HG03442 (cell line): ENCODE measurements around the gene KCNQ1.
"Not testable (repeated sequence)": the region's sequence is repeated elsewhere in the genome, so short reads cannot be mapped to it uniquely, and the experiment has no call there.

Source experiments
- ATAC-seq: cut with Tn5 transposase; IDR thresholded peaks from one replicate; pipeline ENCODE4 v1.9.1; 2021; ENCODE audit warnings: mild to moderate bottlenecking, moderate library complexity; ENCODE audit not compliant: unreplicated experiment

The KCNQ1 gene

GRCh38 chr11:2473361-2474058 is 28.7 kb downstream of the KCNQ1 start:
- ATAC-seq = no peak

GRCh38 chr11:2474059-2474901 is 29.5 kb downstream of the KCNQ1 start:
- no peak for ATAC-seq

GRCh38 chr11:2475136-2475918 is 30.5 kb downstream of the KCNQ1 start:
- ATAC-seq = no peak

GRCh38 chr11:2477254-2477653 is 32.4 kb downstream of the KCNQ1 start:
- no peak for ATAC-seq

- no peak for ATAC-seq
Observed at GRCh38 chr11:2477936-2478335, 33.1 kb downstream of the KCNQ1 start.

GRCh38 chr11:2480067-2480873 is 35.5 kb downstream of the KCNQ1 start:
- not testable (repeated sequence) for ATAC-seq

- no peak for ATAC-seq
Observed at GRCh38 chr11:2480874-2481220, 36.0 kb downstream of the KCNQ1 start.

- ATAC-seq = no peak
Observed at GRCh38 chr11:2481253-2481652, 36.4 kb downstream of the KCNQ1 start.

- ATAC-seq = no peak
Observed at GRCh38 chr11:2482204-2482603, 37.4 kb downstream of the KCNQ1 start.

GRCh38 chr11:2482745-2483144 is 37.9 kb downstream of the KCNQ1 start:
- no peak for ATAC-seq

GRCh38 chr11:2483426-2483825 is 38.6 kb downstream of the KCNQ1 start:
- no peak for ATAC-seq

GRCh38 chr11:2484576-2485125 is 39.8 kb downstream of the KCNQ1 start:
- ATAC-seq = no peak

GRCh38 chr11:2488004-2488403 is 43.2 kb downstream of the KCNQ1 start:
- no peak for ATAC-seq

- ATAC-seq = no peak
Observed at GRCh38 chr11:2489083-2489482, 44.3 kb downstream of the KCNQ1 start.

- ATAC-seq = not testable (repeated sequence)
Observed at GRCh38 chr11:2497951-2498350, 53.1 kb downstream of the KCNQ1 start.

- no peak for ATAC-seq
Observed at GRCh38 chr11:2498750-2499149, 53.9 kb downstream of the KCNQ1 start.

GRCh38 chr11:2507212-2507901 is 62.5 kb downstream of the KCNQ1 start:
- ATAC-seq = no peak

- ATAC-seq = no peak
Observed at GRCh38 chr11:2507945-2508749, 63.3 kb downstream of the KCNQ1 start.

GRCh38 chr11:2508793-2509192 is 64.0 kb downstream of the KCNQ1 start:
- no peak for ATAC-seq
